ENCODE measurements around the gene EPB41L3.

EPB41L3 gene

GRCh38 chr18:5451871-5452270, 91.9 kb downstream of the EPB41L3 start:
- no peak for DNase-seq (ENCODE audit: low read depth in 3 of 3)

GRCh38 chr18:5451150-5451549, 92.6 kb downstream of the EPB41L3 start:
- DNase-seq (ENCODE audit: low read depth in 3 of 3), result no peak

GRCh38 chr18:5449858-5450509, 93.8 kb downstream of the EPB41L3 start:
- no peak for DNase-seq (ENCODE audit: low read depth in 3 of 3)

- DNase-seq (ENCODE audit: low read depth in 3 of 3), result no peak
These were observed 96.4 kb downstream of the EPB41L3 start for GRCh38 chr18:5447442-5447841.

GRCh38 chr18:5444847-5445246, 99.0 kb downstream of the EPB41L3 start:
- DNase-seq (ENCODE audit: low read depth in 3 of 3), result no peak

GRCh38 chr18:5444269-5444668, 99.5 kb downstream of the EPB41L3 start:
- no peak for DNase-seq (ENCODE audit: low read depth in 3 of 3)

GRCh38 chr18:5439986-5440696, 103.7 kb downstream of the EPB41L3 start:
- no peak for DNase-seq (ENCODE audit: low read depth in 3 of 3)

- DNase-seq (ENCODE audit: low read depth in 3 of 3), result no peak
These were observed 109.4 kb downstream of the EPB41L3 start for GRCh38 chr18:5434425-5434824.

GRCh38 chr18:5431836-5432575, 111.8 kb downstream of the EPB41L3 start:
- no peak for DNase-seq (ENCODE audit: low read depth in 3 of 3)

GRCh38 chr18:5430131-5430530, 113.7 kb downstream of the EPB41L3 start:
- DNase-seq (ENCODE audit: low read depth in 3 of 3), result no peak

GRCh38 chr18:5429681-5430080, 114.1 kb downstream of the EPB41L3 start:
- no peak for DNase-seq (ENCODE audit: low read depth in 3 of 3)

- no peak for DNase-seq (ENCODE audit: low read depth in 3 of 3)
These were observed 118.1 kb downstream of the EPB41L3 start for GRCh38 chr18:5425721-5426120.

- DNase-seq (ENCODE audit: low read depth in 3 of 3), result peak in 1 of 3 donors; percentile 4
These were observed 118.7 kb downstream of the EPB41L3 start for GRCh38 chr18:5424903-5425664.

GRCh38 chr18:5422626-5423025, 121.2 kb downstream of the EPB41L3 start:
- no peak for DNase-seq (ENCODE audit: low read depth in 3 of 3)

GRCh38 chr18:5421981-5422380, 121.8 kb downstream of the EPB41L3 start:
- DNase-seq (ENCODE audit: low read depth in 3 of 3), result no peak

GRCh38 chr18:5420906-5421305, 122.9 kb downstream of the EPB41L3 start:
- DNase-seq (ENCODE audit: low read depth in 3 of 3), result no peak

GRCh38 chr18:5419601-5420000, 124.2 kb downstream of the EPB41L3 start:
- DNase-seq (ENCODE audit: low read depth in 3 of 3), result no peak

GRCh38 chr18:5419030-5419429, 124.8 kb downstream of the EPB41L3 start:
- DNase-seq (ENCODE audit: low read depth in 3 of 3), result no peak

- no peak for DNase-seq (ENCODE audit: low read depth in 3 of 3)
These were observed 126.5 kb downstream of the EPB41L3 start for GRCh38 chr18:5417342-5417741.

GRCh38 chr18:5416112-5416511, 127.7 kb downstream of the EPB41L3 start:
- no peak for DNase-seq (ENCODE audit: low read depth in 3 of 3)

- DNase-seq (ENCODE audit: low read depth in 3 of 3), result no peak
These were observed 128.1 kb downstream of the EPB41L3 start for GRCh38 chr18:5415665-5416064.

- DNase-seq (ENCODE audit: low read depth in 3 of 3), result no peak
These were observed 128.8 kb downstream of the EPB41L3 start for GRCh38 chr18:5415031-5415430.

All from stimulated activated CD4-positive, alpha-beta T cell treated with anti-CD3 and anti-CD28 coated beads, TNF-alpha, amount 100 ng/mL, for 48 hours (primary cell).